ENCODE results near the gene RASD1.

DNA sequence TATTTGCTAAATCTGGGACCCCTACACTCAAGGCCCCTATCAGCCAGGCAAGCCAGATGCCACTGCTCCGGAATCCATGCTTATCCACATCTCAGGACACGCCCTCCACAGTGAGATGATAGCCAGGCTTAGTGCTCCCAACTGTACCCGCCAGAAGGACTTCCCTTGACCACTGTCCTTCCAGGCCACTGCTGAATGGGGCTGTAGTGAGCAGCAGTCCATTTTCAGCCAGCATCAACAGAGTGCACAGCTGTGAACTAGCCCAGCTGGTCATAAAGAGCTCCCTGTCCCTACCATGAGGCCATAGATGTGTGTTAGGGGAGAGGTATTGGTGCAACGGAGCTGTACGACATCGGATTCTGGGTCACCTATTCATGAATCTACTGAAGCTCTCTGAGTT, 32.4 kb downstream of the RASD1 start:
- TF ChIP-seq, protein P1, sequence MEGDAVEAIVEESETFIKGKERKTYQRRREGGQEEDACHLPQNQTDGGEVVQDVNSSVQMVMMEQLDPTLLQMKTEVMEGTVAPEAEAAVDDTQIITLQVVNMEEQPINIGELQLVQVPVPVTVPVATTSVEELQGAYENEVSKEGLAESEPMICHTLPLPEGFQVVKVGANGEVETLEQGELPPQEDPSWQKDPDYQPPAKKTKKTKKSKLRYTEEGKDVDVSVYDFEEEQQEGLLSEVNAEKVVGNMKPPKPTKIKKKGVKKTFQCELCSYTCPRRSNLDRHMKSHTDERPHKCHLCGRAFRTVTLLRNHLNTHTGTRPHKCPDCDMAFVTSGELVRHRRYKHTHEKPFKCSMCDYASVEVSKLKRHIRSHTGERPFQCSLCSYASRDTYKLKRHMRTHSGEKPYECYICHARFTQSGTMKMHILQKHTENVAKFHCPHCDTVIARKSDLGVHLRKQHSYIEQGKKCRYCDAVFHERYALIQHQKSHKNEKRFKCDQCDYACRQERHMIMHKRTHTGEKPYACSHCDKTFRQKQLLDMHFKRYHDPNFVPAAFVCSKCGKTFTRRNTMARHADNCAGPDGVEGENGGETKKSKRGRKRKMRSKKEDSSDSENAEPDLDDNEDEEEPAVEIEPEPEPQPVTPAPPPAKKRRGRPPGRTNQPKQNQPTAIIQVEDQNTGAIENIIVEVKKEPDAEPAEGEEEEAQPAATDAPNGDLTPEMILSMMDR (IDR thresholded peaks at IDR 0.05): no peak
- no peak for TF ChIP-seq POLR2A (IDR thresholded peaks at IDR 0.05)
